MM.1S (cell line): Measurements from ENCODE around the gene RAPSN.

Source experiments
- EZH2 ChIP-seq: fragments of 300-600 bp; sonication (generic); optimal IDR thresholded peaks from 2 replicates; pipeline ENCODE3; 2017; ENCODE audit warnings: low read depth, mild to moderate bottlenecking, antibody characterized with exemption, low read length, mixed read lengths
- TF ChIP-seq, protein P1 (sequence below): fragments of 300-600 bp; sonication (generic); IDR thresholded peaks from 2 replicates; pipeline ENCODE4 v1.5.1; 2016; ENCODE audit warnings: antibody characterized with exemption, low read length, mixed read lengths

DNA sequence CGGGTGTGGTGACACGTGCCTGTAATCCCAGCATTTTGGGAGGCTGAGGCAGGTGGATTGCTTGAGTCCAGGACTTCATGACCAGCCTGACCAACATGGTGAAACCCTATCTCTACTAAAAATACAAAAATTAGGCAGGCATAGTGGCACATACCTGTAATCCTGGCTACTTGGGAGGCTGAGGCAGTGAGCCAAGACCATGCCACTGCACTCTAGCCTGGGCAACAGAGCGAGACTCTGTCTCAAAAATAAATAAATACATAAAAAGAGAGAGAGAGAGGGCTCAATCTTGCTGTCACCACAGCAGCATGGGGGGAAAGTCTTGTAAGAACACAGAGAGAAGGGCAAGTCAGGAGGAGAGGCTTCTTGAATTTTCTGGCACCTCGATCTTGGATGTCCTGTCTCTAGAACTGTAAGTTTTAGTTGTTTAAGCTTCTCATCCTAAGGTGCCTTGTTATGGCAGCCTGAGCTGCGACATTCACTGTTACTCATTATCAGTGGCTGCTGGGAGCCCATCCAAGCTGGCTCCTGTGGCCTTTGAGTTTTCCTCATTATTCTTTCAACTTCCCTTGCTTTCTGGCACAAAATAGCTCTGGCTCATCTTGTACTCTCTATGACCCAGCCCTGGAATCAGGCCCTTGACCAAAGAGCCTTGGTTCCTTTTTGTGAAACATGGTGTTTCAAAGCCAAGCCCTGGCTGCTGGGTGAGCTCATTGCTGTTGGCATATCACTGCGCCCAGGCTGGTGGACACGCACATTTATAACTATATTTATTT lies 14.7 kb downstream of the RAPSN start:
- TF ChIP-seq, protein P1, sequence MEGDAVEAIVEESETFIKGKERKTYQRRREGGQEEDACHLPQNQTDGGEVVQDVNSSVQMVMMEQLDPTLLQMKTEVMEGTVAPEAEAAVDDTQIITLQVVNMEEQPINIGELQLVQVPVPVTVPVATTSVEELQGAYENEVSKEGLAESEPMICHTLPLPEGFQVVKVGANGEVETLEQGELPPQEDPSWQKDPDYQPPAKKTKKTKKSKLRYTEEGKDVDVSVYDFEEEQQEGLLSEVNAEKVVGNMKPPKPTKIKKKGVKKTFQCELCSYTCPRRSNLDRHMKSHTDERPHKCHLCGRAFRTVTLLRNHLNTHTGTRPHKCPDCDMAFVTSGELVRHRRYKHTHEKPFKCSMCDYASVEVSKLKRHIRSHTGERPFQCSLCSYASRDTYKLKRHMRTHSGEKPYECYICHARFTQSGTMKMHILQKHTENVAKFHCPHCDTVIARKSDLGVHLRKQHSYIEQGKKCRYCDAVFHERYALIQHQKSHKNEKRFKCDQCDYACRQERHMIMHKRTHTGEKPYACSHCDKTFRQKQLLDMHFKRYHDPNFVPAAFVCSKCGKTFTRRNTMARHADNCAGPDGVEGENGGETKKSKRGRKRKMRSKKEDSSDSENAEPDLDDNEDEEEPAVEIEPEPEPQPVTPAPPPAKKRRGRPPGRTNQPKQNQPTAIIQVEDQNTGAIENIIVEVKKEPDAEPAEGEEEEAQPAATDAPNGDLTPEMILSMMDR = no peak
- no peak for TF ChIP-seq EZH2
